Effector memory CD4-positive, alpha-beta T cell (primary cell): ENCODE data around the gene CEP131.

Experiments used
- DNase-seq, 3 donors: peaks; one replicate each; pipeline ENCODE4 v3.0.0-alpha.2; 2020
- H3K27ac ChIP-seq: 2 replicates; pipeline ENCODE4 v1.7.0; 2013; ENCODE audit warnings: mild to moderate bottlenecking, low read length, moderate library complexity; ENCODE audit not compliant: insufficient read depth, poor library complexity, severe bottlenecking
- H3K27me3 ChIP-seq: replicated peaks from 2 replicates; pipeline ENCODE4 v1.7.0; 2013; ENCODE audit warnings: mild to moderate bottlenecking, low read length; ENCODE audit not compliant: insufficient read depth, control insufficient read depth, poor library complexity, severe bottlenecking
- H3K36me3 ChIP-seq: 2 replicates; pipeline ENCODE4 v1.7.0; 2013; ENCODE audit warnings: mild to moderate bottlenecking, low read length, moderate library complexity; ENCODE audit not compliant: control insufficient read depth, insufficient read depth
- H3K4me1 ChIP-seq: 2 replicates; pipeline ENCODE4 v1.7.0; 2013; ENCODE audit warnings: low read length, mild to moderate bottlenecking; ENCODE audit not compliant: control insufficient read depth, insufficient read depth, poor library complexity, severe bottlenecking
- H3K4me3 ChIP-seq: 2 replicates; pipeline ENCODE4 v1.7.0; 2013; ENCODE audit warnings: low read length, low read depth, mild to moderate bottlenecking; ENCODE audit not compliant: insufficient read depth, poor library complexity, severe bottlenecking
- H3K9me3 ChIP-seq: 2 replicates; pipeline ENCODE4 v1.7.0; 2013; ENCODE audit warnings: mild to moderate bottlenecking, low read length, moderate library complexity; ENCODE audit not compliant: control insufficient read depth

CEP131 gene

DNA sequence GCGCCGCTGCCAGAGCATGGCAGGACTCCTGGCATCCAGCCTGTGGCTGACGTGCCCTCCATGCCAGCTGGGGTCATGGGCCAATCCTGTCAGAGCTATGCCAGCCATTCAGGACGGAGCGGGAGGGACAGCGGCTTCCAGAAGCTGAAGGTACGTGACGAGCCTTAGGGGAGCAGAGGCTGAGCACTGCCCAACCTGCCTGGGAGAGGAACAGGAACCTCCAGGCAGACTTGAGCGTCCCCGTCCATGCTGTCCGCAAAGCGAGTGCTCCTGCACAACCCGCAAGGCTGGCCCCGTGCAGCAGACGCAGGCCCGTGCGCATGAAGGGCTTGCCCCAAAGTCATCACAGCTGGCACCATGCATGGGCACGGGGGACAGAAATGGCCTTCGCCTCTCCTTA, 37.9 kb upstream of the CEP131 start:
- Histone ChIP-seq H3K36me3 (peaks cover 78% of the 10 kb centered on the region), H3K27me3 (no peaks in the 10 kb centered on the region)
- no peak for DNase-seq

DNA sequence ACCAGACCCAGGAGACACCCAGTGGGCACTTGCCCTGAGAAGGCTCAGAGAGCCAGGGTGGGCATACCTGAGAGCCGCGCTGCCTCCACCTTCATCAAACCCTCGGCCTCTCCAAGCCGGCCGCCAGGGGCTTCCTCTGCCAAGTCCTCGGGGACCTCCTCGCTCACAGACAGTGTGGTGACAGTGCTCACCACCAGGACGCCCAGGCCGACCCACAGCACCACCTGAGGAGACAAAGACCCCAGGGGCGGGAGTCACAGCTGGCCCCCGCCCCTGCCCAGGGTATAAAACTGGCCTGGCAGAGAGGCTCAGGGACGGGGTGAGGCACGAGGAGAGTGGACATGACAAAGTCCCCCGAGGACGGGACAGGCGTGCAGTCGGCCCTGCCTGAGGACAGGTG, 37.4 kb upstream of the CEP131 start:
- Histone ChIP-seq H3K27me3 (no peaks in the 10 kb centered on the region), H3K4me3 (no peak overlapping the region), H3K9me3 (no peaks in the 10 kb centered on the region), H3K27ac (no peak overlapping the region), H3K4me1 (no peaks in the 10 kb centered on the region), H3K36me3 (peaks cover 74% of the 10 kb centered on the region)
- DNase-seq: no peak

More for the DNA sequence above, 37.9 kb upstream of the CEP131 start:
- Histone ChIP-seq H3K9me3 (no peaks in the 10 kb centered on the region), H3K4me3 (no peak overlapping the region), H3K27ac (no peak overlapping the region), H3K4me1 (no peaks in the 10 kb centered on the region)

DNA sequence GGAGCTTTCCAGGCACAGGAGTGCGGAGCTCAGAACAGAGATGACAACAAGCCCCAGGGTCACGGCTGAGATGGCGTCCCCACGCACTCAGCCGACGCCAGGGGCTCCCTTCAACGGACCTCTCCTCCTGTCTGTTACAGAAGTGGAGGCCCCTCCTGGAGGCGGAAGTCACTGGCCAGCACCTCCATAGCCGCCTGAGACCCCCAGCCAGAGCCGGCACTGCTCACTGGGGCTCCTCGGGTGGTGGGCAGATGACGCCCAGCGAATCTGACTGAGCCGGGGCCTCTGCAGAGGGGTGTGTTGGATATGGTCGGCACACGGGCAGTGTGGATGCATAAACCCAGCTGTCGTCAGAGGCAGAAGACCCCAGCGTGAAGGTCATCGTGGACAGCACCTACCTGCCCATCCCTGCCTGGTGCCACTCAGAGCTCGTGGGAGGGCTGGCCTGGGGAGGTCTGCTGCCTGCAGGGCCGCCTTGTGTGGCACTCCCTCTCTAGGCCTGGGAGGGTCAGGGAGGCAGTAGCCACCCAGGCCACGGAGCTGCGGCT, 36.4 kb upstream of the CEP131 start:
- DNase-seq: no peak
- Histone ChIP-seq H3K27me3 (no peaks in the 10 kb centered on the region), H3K4me1 (no peaks in the 10 kb centered on the region), H3K36me3 (peaks cover 72% of the 10 kb centered on the region), H3K9me3 (no peaks in the 10 kb centered on the region), H3K4me3 (no peak overlapping the region), H3K27ac (no peak overlapping the region)

DNA sequence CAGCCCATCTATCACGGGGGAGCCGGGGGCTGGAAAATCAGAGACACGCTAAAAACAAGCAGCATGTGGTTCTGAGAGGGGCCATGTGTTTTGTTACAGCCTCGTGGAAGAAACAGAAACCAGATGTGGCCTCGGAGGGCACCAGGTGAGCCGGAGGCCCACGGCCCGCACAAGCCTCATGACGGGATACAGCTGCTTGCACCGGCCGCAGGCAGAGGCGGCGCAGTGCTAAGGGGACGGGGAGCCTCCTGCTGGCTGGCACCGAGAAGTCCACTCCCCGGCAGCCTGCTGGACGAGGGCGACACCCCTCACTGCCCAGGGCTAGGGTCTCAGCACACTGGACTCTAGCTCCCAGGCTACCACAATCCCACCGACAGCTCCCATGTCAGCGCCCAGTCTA, 35.5 kb upstream of the CEP131 start:
- H3K27ac ChIP-seq: no peak overlapping the region
- H3K4me3 ChIP-seq: no peak overlapping the region
- H3K9me3 ChIP-seq: no peaks in the 10 kb centered on the region
- H3K27me3 ChIP-seq: no peaks in the 10 kb centered on the region
- H3K4me1 ChIP-seq: no peaks in the 10 kb centered on the region
- peaks cover 63% of the 10 kb centered on the region for H3K36me3 ChIP-seq
- DNase-seq: no peak

DNA sequence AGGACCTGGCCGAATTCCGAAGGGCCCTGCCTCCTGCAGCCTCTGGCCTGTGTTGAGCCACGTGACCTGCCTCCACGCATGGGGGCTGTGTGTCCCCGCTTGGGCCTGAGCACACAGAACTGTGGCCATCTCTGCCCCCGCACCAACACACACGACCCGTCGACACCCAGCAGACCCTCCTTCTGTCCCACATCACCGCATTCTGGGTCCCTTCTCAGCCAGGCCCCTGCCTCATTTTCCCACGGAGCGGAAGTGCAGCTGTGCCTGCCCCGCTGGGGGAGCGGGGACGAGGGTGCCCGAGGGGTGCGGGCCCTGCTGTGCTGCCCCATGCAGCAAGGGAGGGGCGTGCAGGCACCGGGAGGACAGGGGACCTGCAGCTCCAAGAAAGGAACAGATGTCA, 34.8 kb upstream of the CEP131 start:
- Histone ChIP-seq H3K4me1 (no peaks in the 10 kb centered on the region), H3K9me3 (no peaks in the 10 kb centered on the region), H3K4me3 (no peak overlapping the region), H3K27ac (no peak overlapping the region), H3K36me3 (peaks cover 63% of the 10 kb centered on the region), H3K27me3 (no peaks in the 10 kb centered on the region)
- no peak for DNase-seq

DNA sequence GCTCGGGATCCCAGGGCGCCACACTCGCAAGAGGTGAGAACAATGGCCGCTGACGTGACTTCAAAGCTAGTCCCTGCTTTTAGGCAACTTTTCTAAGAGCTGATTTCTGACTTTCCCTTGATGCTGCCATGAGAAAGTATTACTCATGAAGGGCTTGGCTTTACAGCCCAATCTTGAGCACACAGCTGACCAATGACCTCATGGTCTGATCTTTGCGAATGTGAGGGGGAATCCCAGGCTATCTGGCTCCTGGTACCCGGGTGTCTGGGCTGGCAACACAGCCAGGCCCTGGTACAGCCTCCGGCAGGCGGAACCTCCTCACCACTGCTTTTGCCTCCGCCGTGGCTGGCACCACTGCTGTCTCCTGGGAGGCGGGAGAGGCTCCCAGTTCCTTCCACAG, 33.9 kb upstream of the CEP131 start:
- H3K27ac ChIP-seq: no peak overlapping the region
- no peaks in the 10 kb centered on the region for H3K27me3 ChIP-seq
- no peaks in the 10 kb centered on the region for H3K9me3 ChIP-seq
- H3K4me3 ChIP-seq: no peak overlapping the region
- no peak for DNase-seq
- peaks cover 65% of the 10 kb centered on the region for H3K36me3 ChIP-seq
- no peaks in the 10 kb centered on the region for H3K4me1 ChIP-seq

DNA sequence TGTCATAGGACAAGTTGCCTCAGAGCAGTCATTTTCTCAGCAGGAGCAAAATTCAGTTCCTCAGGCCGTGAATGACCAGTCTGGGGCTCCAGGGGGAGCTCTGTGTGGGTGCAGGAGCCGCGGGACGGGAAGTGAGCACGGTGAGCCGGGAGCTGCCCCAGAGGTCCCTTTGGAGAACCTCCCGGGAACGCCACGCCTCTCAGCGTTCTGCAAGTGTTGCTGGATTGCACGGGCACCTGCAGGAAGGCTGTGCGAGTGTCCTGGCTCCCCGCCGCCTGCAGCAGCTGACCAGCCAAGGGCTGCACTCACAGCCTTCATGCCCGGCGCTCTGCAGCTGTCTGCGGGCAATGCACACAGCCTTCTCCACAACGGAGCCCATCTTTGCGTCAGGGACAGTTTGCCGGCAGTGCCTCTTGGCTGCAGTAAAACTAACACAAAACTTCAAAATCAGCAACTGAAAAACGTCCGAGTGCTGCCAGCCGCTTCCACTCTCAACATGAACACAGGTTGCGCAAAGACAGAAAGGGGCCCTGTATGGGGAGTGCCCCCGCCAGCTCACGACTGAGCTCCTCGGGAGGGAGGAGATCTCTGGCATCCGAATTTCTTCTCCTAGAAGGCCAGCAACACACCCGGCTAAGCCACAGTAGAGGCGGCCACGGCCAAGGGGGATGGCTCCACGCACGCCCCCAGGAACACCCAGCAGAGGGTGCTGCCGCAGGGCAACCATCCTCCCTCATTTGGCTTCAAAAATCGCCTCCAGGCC, 32.4 kb upstream of the CEP131 start:
- Histone ChIP-seq H3K36me3 (peaks cover 63% of the 10 kb centered on the region), H3K27ac (no peak overlapping the region), H3K4me3 (no peak overlapping the region), H3K4me1 (no peaks in the 10 kb centered on the region), H3K9me3 (no peaks in the 10 kb centered on the region), H3K27me3 (no peaks in the 10 kb centered on the region)
- DNase-seq: no peak

DNA sequence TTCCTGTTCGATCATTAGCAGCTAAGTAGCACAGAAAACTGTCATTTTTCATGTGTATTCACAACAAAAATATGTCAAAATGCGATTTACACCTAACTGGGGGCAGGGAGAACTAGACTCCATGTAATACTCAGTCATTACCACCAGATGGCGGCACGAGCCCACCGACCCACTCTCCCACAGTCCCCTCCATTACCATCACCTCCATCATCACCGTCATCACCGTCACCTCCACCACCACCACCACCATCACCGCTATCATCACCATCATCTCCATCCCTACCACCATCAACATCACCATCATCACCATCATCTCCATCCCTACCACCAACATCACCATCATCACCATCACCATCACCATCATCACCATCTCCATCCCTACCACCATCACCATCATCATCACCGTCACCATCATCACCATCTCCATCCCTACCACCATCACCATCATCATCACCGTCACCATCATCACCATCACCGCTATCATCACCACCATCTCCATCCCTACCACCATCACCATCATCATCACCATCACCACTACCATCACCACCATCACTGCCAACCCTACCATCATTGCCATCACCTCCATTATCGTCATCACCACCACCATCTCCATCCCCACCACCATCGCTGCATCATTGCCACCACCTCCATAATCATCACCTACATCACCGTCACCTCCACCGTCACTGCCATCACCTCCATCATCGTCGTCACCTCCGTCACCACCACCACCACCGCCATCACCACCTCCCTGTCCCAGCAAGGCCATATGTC, 30.8 kb upstream of the CEP131 start:
- Histone ChIP-seq H3K27ac (no peak overlapping the region), H3K36me3 (peaks cover 57% of the 10 kb centered on the region), H3K27me3 (no peaks in the 10 kb centered on the region), H3K4me1 (no peaks in the 10 kb centered on the region), H3K4me3 (no peak overlapping the region), H3K9me3 (no peaks in the 10 kb centered on the region)
- DNase-seq: peak; percentile 23 to 38 (median 28)

DNA sequence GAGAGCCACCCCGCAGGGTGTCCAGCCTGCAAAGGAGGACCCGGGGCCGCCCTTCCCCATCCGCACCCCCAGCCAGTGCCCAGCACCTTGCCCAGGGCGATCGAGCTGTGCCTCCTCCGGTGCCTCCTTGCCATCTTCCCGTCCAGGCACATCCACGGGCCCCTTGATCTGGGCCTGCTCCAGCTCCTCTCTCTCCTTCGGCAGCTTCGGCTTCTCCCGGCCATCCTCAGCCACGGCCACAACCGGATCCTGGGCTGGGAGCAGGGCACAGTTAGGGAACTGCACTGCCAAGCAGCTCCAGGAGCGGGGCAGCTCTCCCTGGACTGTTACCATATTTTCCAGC, 30.2 kb upstream of the CEP131 start:
- H3K9me3 ChIP-seq: no peaks in the 10 kb centered on the region
- no peak for DNase-seq
- H3K36me3 ChIP-seq: peaks cover 54% of the 10 kb centered on the region
- H3K4me1 ChIP-seq: no peaks in the 10 kb centered on the region
- H3K27me3 ChIP-seq: no peaks in the 10 kb centered on the region
- H3K4me3 ChIP-seq: no peak overlapping the region
- no peak overlapping the region for H3K27ac ChIP-seq

DNA sequence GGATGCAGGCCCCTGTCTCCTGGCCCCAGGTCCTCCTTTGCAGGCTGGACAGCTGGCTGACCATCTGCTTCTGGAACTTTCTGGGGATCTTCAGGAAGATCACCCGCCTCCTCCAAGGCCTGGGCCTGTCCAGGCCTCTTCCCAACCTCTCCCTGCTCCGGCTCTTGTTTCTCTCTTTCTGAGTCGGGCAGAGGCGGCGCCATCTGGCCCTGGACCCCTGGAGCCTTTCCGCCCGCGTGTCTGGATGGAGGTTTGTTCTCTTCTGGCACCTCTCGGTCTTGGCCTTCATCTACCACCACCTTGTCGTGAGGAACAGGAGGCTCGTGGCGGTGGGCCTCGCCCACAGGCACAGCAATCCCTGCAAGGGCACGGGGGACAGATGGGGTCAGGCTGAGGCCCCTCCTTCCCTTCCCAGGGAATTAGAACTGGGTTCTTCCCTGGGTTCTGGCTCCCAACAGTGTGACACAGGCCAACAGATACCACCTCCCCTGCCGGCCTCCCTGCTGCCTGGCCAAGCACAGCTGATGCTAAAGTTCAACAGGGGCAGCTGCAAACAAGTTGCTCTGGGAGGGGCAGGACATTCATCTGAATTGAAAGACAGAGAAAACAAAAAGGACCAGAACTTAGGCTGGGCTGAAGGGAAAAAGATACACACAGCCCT, 29.7 kb upstream of the CEP131 start:
- no peak overlapping the region for H3K4me3 ChIP-seq
- H3K27ac ChIP-seq: no peak overlapping the region
- H3K36me3 ChIP-seq: peaks cover 49% of the 10 kb centered on the region

More for the DNA sequence above, 29.7 kb upstream of the CEP131 start:
- Histone ChIP-seq H3K4me1 (no peaks in the 10 kb centered on the region), H3K9me3 (no peaks in the 10 kb centered on the region), H3K27me3 (no peaks in the 10 kb centered on the region)
- DNase-seq: no peak
